IPS DF 4.7 (cell line): Measurements from ENCODE around the gene SYNJ2.

Experiments
- DNase-seq: peaks from one replicate; pipeline ENCODE4 v3.0.0-alpha.2; 2013; ENCODE audit warnings: low spot score; ENCODE audit errors: extremely low read depth

Gene SYNJ2

DNA sequence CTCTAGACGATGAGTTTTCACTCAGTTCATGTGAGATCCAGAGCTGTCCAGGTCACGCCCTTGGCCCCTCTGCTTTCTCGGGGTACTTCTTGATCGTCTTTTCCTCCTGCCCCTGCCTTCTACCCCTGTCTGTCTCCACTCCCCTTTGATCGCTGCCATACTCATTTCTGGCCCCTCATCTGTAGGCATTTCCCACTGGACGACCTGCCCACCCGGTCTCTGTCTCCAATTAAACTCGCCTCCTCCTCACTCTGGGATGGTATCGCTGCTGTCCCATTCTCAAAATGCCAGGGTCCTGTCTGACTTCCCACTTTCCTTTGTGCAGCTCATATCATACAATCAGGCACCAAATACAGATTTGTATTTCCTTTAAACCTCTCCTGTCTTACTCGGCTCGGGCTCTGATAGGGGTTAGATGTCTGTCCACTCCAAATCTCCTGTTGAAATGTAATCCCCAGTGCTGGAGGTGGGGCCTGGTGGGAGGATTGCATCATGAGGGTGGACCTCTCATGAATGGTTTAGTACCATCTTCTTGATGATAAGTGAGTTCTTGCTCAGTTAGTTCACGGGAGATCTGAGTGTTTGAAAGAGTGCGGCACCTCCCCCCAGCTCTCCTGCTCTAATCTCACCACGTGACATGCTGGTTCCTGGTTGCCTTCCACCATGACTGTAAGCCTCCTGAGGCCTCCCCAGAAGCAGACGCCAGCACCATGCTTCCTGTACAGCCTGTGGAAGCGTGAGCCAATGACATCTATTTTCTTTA is 3.5 kb upstream of the SYNJ2 start:
- DNase-seq: no peak

DNA sequence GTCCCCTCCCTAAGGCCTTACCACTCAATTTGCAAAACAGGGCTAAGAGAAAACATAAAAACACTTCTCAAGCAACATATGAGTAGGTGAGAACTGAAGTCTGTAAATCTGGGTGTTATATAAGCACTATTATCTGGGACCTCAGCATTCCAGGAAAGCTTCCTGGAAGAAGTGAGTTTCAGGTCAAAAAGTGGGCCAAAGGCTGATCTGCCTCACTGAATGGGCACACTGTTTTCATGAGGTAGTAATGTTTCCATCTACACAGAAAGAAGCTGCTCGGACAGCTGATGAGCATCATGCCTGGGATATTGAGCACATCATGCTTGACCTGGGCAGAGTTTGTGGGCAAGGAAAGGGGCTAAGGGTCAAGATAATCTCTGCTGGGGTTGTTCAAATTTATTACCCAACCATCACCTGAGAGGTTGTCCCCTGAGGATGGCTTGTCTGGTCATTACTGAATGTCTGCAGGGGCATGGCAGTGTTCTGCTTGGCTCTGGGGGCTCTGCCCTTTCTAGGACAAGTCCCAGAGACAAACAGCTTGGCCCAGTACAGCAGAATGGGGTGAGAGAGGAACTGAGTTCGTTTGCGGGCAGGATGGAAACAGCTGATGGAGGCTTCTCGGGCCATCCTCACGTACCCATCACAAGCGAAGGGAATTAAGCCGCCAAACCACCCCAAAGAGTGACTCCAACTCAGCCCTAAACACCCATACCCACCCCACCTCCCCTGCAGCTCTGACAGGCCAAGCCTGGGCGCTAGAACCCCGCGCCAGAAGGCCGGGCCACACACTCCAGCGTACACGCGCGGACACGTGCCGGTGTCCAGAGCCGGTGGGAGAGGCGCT is 1.2 kb upstream of the SYNJ2 start:
- no peak for DNase-seq

DNA sequence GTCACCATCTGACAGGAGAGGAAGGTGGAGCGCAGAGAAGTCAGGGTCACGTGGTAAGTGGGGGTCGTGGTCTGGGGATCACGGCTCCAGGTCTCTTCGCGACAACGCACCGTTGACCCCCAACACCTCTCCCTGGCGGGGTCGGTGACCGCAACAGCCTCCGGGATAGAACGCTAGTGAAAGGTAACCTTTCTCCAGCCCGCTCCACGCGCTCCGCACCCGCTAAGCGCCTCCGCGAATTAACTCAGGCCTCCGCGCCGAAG is 600 bp upstream of the SYNJ2 start:
- DNase-seq: no peak

DNA sequence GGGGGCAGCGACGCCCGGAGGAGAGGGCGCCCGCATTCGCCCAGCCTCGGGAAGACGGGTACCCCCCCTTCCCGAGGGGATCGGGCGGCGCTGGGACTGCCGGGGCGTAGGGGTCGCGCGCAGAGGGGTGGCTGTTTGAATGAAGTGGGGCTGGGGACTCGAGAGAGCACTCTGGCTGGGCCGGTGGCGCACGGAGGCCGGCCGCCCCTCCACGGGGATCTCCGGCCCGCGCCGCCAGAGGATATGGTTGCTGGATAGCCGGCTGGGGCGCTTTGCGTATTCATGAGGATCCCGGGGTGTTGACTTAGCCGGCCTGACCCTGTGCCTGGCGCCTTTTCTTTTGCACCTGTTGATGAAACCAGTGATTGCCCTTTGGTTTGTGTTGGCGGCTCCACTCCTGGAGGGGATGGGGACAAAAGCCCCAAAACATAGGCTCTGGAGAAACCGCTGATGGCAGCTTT is 469 bp downstream of the SYNJ2 start:
- DNase-seq: no peak

DNA sequence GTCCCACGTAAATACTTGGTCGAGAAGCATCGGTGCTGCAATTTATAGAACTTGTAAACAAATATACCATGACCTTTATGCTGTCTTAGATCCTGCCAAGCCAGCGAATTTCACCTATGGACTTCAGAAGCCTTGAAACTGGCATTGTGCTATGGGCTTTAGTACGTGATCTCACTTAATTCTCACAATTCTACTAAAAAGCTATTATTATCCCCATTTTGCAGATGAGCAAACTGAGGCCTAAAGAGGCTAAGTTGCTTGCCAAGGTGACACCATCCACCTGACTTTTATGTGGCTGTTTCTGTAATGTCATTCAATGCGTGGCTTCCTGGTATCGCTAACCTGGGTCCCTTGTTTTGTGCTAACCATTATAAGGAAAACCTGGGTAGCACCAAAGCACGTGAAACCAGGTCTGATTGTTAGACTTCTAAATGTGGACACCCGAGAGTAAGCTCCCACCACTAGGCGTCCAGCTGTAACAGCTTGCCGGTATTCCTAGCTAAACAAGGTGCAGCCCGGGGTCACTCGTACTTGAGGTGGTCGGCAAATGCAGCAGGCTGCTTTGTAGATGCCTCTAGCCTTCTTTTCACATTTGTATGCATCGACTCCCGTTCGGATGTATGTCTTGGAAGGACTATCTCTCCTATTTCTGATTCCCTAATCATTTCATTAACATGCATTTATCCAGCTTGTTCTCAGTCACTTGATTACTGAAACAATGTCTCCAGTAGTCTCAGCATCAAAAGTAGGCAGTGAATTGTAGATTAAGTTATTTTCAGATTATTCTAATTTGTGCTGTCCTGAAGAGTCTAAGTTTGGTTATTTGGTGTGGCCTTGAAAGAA is 1.1 kb downstream of the SYNJ2 start:
- no peak for DNase-seq

DNA sequence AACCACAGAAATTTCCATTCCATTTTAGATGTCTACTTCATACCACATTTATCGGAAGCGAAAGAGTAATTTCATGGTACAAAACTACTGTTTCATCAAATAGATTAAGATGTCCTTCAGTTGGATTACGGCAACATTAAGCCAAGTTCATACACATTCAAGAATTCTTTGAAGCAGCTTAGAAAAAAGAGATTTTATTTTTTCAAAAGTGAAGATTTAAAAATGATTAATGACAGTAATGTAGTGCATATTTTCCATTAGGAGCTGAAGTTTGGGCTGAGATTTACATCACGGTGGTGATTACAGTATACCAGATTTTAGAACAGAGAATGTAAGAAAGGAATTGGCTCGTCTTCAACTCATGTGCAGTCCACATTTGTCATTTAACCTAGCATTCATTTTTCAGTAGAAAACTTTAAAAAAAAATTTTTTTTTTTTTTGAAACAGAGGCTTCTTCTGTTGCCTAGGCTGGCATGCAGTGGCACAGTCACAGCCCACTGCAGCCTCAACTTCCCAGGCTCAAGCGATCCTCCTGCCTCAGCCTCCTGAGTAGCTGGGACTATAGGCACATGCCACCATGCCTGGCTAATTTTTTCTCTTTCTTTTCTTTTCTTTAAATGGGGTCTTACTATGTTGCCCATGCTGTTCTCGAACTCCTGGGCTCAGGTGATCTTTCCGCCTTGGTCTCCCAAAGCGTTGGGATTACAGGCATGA is 1.9 kb downstream of the SYNJ2 start:
- DNase-seq: no peak

DNA sequence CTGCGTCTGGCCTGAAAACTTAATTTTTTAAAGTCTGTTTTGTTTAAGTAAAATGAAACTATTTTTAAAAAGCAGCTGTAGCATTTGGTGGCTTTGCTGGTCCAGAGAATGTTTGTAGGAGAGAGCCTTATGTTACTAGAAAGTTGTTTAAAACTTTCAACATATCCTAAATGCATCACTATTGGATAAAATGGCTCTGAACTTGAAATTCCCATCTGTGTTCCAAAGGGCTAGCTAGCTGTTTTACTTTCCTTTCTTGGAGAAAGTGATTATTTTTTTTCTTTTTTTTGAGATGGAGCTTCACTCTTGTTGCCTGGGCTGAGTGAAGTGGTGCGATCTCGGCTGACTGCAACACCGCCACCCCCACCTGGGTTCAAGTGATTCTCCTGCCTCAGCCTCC is 2.5 kb downstream of the SYNJ2 start:
- no peak for DNase-seq

DNA sequence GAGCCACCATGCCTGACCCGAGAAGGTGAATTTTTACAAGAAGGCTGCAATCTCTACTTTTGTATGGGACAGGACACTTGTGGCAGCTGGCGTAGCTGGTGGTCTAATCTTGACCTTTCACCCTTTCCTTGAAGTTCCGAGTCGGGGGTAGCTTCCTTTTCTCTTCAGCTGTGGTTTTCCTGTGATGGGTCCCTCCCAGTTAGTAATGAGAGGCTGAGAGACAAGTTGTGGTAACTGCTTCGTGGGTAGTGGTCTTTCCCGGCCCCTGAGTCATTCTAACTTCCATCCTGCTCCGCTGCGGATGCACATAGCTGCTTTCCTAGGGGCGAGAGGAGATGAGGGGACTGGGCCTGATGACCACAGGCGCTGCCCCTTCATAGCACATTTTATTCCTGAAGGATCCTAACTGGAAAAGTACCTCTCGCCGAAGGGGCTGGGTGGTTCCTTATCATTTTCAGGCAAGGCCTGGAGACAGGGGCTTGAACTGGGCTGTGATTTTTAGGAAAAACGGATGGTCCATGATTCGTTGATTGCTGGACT is 3.1 kb downstream of the SYNJ2 start:
- no peak for DNase-seq

DNA sequence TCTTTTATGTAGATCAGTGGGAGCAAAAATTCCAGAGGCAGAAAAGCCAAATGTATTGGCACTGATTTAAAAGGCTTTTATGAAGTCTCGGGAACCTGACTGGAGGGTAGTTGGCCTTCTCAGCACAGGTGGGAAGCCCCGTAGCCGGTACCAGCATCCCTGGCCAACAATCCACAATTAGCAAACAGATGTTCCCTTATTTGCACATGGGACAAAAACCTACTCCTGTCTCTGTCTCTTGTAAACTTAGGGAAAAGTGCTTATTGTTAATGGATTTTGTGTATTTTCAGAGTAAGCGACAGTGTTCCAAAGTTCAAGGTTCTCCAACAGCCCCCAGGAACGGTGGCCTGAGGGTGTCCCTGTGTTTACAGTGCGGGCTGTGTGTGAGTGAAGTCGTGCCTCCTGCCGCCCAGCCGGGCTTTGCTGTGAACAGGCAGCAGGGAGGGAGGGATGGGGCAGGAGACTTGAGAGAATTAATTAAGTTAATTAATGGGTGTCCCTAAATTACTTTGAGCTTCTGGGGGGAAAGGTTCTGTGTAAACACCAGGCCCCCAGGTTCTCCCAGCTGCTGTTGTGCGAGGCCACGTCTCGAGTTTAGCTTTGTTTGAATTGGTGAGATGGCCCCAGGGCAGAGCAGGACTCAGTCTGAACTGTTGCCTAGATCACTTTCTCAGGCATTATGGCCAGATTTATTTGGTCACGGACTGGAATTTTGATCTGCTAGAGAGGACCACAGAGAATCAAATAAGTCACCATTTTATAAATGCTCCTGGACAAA is 3.9 kb downstream of the SYNJ2 start:
- no peak for DNase-seq

DNA sequence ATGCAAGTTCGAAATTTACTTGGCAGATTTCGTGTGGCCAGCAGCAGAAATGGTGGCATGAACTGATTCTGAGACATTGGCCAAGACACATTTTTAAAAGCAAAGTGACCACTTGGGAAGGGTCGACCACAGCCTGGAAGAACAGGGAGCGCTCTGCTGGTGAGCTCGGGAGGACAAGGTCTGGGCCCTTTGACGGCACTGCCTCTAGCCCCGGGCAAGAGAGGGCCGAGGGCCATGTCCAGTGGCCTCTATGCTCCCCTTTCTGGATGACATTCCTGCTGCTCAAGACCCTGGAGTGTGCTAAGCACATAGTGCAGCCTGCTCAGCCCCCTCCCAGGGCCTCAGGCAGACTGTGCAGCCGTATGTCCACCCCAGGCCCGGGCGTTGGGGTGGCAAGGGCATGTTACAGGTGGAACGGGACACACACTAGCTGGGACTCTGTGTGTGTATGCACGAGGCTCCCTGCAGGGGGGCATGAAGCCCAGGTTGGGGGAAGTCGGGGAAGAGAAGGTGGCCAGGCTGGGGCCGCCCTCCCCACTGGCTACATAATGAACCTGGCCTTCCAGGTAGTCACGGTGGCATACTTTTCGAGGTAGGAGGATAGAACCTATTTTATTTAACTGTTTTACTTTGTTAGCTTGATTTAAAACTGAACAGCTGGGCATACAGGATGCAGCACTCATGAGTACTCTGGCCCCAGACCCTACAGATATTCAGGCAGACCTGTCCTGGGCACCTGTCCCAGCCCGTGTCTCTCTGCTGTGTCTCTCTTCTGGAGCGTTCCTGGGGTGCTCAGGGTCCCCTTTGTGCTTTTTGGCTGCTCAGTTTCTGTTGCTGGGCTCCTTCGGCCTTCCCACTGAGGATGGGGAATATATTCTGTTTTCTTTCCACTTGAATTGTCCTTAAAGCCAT is 6.4 kb downstream of the SYNJ2 start:
- DNase-seq: no peak

DNA sequence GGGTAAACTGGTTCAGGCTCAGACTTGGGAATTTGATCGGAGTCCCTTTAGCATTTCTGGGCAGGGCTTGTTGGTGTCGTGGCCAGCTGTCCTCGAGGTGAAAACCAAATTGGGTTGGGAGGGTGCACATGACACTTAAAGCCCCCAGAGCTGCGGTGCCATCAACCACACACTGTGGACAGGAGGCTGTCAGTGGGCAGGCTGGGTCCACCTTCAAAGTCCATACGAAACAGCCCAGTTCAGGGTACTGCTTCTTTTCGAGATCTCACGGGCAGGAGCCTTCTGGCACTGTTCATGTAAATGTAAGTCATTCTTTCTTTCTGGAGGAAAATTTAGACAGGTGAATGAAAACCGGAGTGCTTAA is 7.0 kb downstream of the SYNJ2 start:
- no peak for DNase-seq

DNA sequence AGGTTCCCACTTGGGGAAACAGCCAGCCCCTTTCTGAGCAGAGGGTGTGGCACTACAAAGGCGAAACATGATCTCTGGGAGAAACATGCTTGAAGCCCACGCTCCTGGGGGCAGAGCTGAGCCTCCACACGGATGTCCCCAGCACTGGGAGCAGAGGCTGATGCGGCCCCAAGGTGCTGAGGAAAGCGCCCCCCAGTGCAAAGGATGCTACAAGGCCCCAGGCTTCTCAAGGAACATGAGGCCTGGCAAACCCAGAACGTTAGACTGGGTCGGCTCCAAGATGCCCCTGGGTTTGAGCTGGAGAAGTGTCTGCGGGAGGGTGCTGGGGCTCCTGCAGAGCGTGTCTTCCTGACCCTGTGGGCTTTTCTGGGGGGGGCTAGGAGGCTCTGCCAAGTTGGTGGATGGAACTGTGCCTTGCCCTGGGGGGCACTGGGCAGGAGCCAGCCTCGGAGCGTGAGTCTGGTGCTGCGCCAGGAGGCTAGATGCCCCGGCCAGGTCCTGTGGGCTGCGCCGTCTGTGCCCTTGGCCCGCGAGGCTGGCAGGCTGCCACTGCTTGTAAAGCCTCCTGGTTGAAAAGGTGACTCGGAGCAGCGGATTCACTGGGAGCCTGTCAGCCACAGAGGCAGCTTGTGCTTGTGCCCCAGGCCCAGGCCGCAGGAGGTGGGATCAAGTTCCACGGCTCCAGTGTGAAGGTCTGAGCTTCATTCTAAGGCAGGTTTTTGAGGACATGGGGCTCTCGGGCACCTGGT is 8.1 kb downstream of the SYNJ2 start:
- no peak for DNase-seq

DNA sequence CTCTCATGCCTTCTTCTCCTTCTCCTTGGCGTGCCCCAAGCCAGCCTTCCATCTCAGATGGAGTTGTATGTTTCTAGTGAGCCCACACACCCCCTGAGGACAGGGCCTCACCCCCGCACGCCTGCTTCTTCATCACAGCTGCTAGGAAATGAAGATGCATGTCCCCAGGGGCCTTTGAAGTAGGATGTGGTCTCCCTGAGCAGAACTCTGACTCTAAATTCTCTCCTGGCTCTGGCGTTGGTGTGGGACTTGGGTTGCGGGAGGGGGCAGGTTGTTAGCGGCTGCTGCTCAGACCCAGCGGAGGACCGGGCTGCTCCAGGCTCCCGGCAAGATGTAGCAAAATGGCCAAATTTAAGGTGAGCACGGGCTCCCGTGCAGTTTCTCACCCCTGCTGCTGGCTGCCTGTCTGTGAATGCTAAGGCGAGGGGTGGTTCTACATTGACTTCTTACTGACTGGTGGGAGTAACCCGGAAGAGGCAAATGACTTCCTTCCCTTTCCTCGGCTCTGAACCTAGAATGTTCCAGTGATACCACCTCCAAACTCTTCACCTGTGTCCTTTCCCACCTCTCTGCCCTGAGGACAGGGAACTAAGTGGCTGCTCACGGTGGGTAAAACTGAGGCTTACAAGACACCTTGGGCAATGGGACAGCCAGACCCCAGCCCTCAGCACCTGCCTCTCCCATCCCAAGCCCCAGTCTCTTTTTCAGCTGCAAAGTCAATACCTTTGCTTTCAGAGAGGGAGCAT is 8.8 kb downstream of the SYNJ2 start:
- no peak for DNase-seq

DNA sequence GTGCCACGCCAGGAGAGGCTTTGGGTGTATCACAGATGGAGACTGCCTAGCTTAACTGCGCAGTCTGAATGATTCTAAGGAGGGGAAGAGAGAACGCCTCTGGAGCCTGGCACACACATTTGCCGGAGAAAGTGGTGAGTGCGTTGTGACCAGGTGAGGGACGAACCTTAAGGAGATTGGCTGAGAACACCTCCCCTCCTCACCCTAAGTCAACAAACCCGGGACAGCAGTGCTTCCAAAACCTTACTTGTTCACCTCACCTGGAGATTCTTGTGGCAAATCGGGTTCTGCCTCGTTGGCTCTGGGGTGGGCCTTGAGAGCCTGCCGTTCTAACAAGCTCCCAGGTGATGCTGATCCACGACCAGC is 9.4 kb downstream of the SYNJ2 start:
- no peak for DNase-seq

DNA sequence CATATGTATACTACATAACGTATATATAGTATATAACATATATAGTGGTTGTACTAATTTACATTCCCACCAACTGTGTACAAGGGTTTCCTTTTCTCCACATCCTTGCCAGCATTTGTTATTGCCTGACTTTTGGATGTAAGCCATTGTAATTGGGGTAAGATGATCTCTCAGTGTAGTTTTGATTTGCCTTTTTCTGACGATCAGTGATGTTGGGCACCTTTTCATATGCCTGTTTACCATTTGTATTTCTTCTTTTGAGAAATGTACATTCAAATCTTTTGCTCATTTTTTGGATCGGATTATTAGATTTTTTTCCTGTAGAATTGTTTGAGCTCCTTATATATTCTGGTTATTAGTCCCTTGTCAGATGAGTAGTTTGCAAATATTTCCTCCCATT is 11.4 kb downstream of the SYNJ2 start:
- no peak for DNase-seq

DNA sequence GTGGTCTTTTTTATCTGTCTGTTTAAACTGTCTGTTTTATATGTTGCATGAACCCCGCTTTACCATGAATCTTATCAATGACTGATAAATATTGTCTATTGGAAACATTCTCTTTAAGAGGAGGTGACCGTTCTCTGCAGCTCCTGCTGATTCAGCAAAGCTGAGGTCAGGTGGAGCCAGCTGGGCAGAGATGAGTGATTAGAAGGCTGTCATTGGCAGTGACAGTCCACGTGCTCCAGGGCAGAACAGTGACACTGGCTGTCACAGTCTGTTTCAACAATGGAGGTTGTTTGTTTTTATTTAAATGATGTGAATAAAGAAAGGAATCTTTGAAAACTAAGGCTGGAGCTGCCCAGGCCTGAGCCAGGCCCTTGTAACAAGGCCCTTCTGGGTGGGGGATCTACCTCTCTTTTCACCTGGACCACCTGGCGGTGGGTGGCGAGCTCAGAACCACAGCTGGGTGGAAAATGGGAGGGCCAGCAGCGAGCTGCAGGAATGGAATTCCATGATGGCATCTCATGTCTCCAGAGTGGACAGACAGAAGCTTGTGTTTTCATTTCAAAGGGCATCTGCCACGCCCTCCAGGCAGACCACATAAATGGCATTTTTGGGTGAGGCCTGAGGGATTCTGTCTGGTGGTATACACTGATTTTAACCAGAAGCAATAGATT is 12.6 kb downstream of the SYNJ2 start:
- DNase-seq: no peak

DNA sequence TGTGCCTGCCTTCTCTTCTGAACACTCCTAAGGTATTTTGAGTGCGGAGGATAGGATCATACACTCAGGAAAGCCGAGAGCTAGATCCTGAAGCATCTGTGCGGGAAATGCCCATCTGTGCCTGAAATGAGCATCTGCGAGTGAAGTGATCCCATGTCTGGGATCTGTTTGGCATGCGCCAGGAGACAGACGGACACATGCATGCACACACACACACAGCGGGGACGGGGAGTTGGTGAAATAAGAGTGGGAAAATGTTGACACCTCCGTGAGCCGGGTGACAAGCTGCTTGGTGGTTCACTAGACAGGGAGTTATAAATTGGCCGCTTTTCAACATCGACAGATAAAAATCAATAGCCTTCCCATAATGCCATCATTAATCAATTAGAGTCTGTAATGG is 13.8 kb downstream of the SYNJ2 start:
- no peak for DNase-seq
